ENCODE data around the gene KRTAP5-9. TPM values are rescaled to one million over a fixed set of nuclear protein-coding genes. Genes with fewer than 3 reads are reported as not detected.

Gene KRTAP5-9
- polyA plus RNA-seq, 1 donor (not counting 4 experiments of a cell fraction or from before 2014, with no cell fraction given), result 0.05 TPM

DNA sequence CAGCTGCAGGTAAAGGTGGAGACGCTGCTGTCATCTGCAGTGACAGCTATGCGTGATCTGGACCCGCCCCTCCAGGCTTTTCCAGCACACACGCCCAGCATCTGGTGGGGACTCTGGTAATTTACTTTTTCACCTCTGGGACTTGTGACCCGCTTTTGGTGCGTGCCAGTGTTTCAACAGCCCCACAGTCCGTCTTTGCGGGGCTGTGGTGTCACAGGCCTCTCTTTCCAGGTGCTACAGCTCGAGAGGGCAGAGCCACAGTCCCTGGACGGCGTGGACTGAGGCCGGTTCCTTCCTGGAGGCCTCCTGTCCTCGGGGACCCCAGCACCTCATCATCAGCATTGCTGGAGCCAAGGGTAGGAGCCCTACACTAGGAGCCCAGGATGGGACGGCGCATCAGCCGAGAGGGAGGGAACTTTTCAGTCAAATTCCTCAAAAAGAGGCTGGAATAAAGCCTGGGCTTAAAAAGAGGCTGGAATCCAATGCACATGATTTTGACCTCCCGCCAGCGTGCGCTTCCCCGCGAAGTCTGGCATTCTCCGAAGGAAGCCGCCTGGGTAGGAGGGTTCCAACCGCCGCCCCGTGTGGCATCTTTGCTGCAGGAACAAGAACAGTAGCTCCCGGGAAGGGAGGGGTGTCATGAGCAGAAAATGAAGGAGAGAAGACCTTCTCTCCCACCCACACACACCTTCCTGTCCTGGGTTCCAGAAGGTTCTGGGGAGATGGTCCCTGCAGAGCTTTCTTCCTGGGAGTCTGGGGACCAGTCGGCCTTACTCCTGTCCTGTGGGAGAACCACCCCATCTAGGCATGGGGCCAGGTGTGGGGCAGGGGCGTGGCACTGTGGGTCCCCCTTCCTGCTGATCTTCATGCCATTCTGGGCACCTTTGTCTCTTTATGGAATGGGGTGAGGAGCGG, 46.9 kb upstream of the KRTAP5-9 start:
- Histone ChIP-seq H3K36me3 (ENCODE audit: control insufficient read depth in 2 of 2, extremely low read depth in 1 of 2, insufficient read depth in 2 of 2, low read length in 2 of 2) (peaks cover 16 to 32% of the 10 kb centered on the region in 2 experiments), H3K4me2 (ENCODE audit: control insufficient read depth, extremely low read depth, insufficient read depth, low read depth, low read length) (no peak overlapping the region), H3K79me2 (ENCODE audit: control insufficient read depth, insufficient read depth, low read length) (no peaks in the 10 kb centered on the region), H3K9me3 (ENCODE audit: control insufficient read depth, low read depth, low read length) (no peaks in the 10 kb centered on the region), H3K27me3 (ENCODE audit: control insufficient read depth, extremely low read depth, insufficient read depth, low read length) (no peaks in the 10 kb centered on the region), H3K9me1 (ENCODE audit: control insufficient read depth, extremely low read depth, insufficient read depth, low read length) (no peaks in the 10 kb centered on the region), H3K27ac (ENCODE audit: control insufficient read depth, insufficient read depth, low read length) (no peak overlapping the region), H3K4me1 (ENCODE audit: control insufficient read depth, extremely low read depth, insufficient read depth, low read length) (no peaks in the 10 kb centered on the region), H3K9ac (ENCODE audit: control insufficient read depth, extremely low read depth, insufficient read depth, low read length) (no peak overlapping the region), H3K4me3 (ENCODE audit: control insufficient read depth in 2 of 3, extremely low read depth in 1 of 3, insufficient read depth in 2 of 3, low read depth in 1 of 3, low read length in 3 of 3) (no peak overlapping the region), H4K20me1 (ENCODE audit: control insufficient read depth, extremely low read depth, insufficient read depth, low read length) (no peaks in the 10 kb centered on the region), H2AFZ (ENCODE audit: control insufficient read depth, low read length) (no peak overlapping the region)
- no peak for FAIRE-seq
- no peak for TF ChIP-seq EZH2 (IDR thresholded peaks at IDR 0.05; ENCODE audit: low read length)
- TF ChIP-seq, protein P1, sequence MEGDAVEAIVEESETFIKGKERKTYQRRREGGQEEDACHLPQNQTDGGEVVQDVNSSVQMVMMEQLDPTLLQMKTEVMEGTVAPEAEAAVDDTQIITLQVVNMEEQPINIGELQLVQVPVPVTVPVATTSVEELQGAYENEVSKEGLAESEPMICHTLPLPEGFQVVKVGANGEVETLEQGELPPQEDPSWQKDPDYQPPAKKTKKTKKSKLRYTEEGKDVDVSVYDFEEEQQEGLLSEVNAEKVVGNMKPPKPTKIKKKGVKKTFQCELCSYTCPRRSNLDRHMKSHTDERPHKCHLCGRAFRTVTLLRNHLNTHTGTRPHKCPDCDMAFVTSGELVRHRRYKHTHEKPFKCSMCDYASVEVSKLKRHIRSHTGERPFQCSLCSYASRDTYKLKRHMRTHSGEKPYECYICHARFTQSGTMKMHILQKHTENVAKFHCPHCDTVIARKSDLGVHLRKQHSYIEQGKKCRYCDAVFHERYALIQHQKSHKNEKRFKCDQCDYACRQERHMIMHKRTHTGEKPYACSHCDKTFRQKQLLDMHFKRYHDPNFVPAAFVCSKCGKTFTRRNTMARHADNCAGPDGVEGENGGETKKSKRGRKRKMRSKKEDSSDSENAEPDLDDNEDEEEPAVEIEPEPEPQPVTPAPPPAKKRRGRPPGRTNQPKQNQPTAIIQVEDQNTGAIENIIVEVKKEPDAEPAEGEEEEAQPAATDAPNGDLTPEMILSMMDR (optimal IDR thresholded peaks at IDR 0.05 in 1 of 3, IDR thresholded peaks at IDR 0.05 in 1 of 3, conservative IDR thresholded peaks at IDR 0.05 in 1 of 3; ENCODE audit: extremely low read depth in 1 of 3, insufficient read depth in 2 of 3, low read length in 3 of 3), result no peak
- dilution Hi-C loops (cut with MboI; ENCODE audit: extremely low pct_ligation_motif_present, low sequenced_read_pairs), result no loop called here
- no peak for DNase-seq (ENCODE audit: low read depth, low spot score)

DNA sequence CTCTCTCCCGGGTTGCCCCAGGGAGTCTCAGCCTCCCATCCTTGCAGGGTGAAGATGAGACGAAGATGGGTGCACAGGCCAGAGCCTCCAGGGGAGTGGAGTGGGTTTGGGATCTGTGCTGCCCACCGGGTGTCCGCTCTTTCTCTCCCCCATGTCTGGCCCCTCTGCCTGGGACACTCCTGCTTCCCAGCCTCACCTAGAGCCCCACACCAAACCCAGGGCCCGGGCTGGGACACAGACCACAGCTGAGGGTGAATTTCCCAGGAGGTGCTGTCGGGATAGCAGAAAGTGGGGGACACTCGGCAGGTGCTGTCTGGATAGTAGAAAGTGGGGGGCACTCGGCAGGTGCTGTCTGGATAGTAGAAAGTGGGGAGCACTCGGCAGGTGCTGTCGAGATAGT, 46.2 kb upstream of the KRTAP5-9 start:
- Histone ChIP-seq H3K4me3 (ENCODE audit: control insufficient read depth in 2 of 3, extremely low read depth in 1 of 3, insufficient read depth in 2 of 3, low read depth in 1 of 3, low read length in 3 of 3) (no peak overlapping the region), H3K4me1 (ENCODE audit: control insufficient read depth, extremely low read depth, insufficient read depth, low read length) (no peaks in the 10 kb centered on the region), H3K36me3 (ENCODE audit: control insufficient read depth in 2 of 2, extremely low read depth in 1 of 2, insufficient read depth in 2 of 2, low read length in 2 of 2) (peaks cover 14 to 31% of the 10 kb centered on the region in 2 experiments), H3K27ac (ENCODE audit: control insufficient read depth, insufficient read depth, low read length) (no peak overlapping the region), H2AFZ (ENCODE audit: control insufficient read depth, low read length) (no peak overlapping the region), H3K4me2 (ENCODE audit: control insufficient read depth, extremely low read depth, insufficient read depth, low read depth, low read length) (no peak overlapping the region), H3K9ac (ENCODE audit: control insufficient read depth, extremely low read depth, insufficient read depth, low read length) (no peak overlapping the region), H3K27me3 (ENCODE audit: control insufficient read depth, extremely low read depth, insufficient read depth, low read length) (no peaks in the 10 kb centered on the region), H3K9me1 (ENCODE audit: control insufficient read depth, extremely low read depth, insufficient read depth, low read length) (no peaks in the 10 kb centered on the region), H3K9me3 (ENCODE audit: control insufficient read depth, low read depth, low read length) (no peaks in the 10 kb centered on the region), H3K79me2 (ENCODE audit: control insufficient read depth, insufficient read depth, low read length) (no peaks in the 10 kb centered on the region), H4K20me1 (ENCODE audit: control insufficient read depth, extremely low read depth, insufficient read depth, low read length) (no peaks in the 10 kb centered on the region)
- DNase-seq (ENCODE audit: low read depth, low spot score) (no peak), FAIRE-seq (no peak)
- TF ChIP-seq EZH2 (IDR thresholded peaks at IDR 0.05; ENCODE audit: low read length), result no peak
- TF ChIP-seq, protein P1 (optimal IDR thresholded peaks at IDR 0.05 in 1 of 3, IDR thresholded peaks at IDR 0.05 in 1 of 3, conservative IDR thresholded peaks at IDR 0.05 in 1 of 3; ENCODE audit: extremely low read depth in 1 of 3, insufficient read depth in 2 of 3, low read length in 3 of 3), result no peak
- dilution Hi-C loops (cut with MboI; ENCODE audit: extremely low pct_ligation_motif_present, low sequenced_read_pairs), result no loop called here

All from keratinocyte (primary cell).